ENCODE data around the gene KPNA3. TPM values are rescaled to one million over a fixed set of nuclear protein-coding genes. Genes with fewer than 3 reads are reported as not detected.

The KPNA3 gene
- total RNA-seq, 6 experiments from 2014 or later = 16.3 to 27.2 (median 19.5) TPM

- no peak for TF ChIP-seq POLR2A (IDR thresholded peaks at IDR 0.05)
- TF ChIP-seq, protein P1, sequence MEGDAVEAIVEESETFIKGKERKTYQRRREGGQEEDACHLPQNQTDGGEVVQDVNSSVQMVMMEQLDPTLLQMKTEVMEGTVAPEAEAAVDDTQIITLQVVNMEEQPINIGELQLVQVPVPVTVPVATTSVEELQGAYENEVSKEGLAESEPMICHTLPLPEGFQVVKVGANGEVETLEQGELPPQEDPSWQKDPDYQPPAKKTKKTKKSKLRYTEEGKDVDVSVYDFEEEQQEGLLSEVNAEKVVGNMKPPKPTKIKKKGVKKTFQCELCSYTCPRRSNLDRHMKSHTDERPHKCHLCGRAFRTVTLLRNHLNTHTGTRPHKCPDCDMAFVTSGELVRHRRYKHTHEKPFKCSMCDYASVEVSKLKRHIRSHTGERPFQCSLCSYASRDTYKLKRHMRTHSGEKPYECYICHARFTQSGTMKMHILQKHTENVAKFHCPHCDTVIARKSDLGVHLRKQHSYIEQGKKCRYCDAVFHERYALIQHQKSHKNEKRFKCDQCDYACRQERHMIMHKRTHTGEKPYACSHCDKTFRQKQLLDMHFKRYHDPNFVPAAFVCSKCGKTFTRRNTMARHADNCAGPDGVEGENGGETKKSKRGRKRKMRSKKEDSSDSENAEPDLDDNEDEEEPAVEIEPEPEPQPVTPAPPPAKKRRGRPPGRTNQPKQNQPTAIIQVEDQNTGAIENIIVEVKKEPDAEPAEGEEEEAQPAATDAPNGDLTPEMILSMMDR (IDR thresholded peaks at IDR 0.05) = no peak
- Histone ChIP-seq H3K4me3 (no peak overlapping the region), H3K9me3 (no peaks in the 10 kb centered on the region), H3K4me1 (peaks cover 0 to 14% (median 4%) of the 10 kb centered on the region in 4 donors), H3K27me3 (no peaks in the 10 kb centered on the region), H3K36me3 (no peaks in the 10 kb centered on the region), H3K27ac (no peak overlapping the region)
- intact Hi-C loops (cut with DNase I) = loop anchor here in 1 of 2 donors (10.0 kb wide), 1 partner anchor 115 kb away; no protein-coding TSS in a partner anchor
- 97% methylated on average over 8 of the region's 8 CpGs for WGBS (ENCODE audit: insufficient coverage, low coverage, low lambda C conversion rate, missing lambda C conversion rate)
- DNase-seq = no peak
- no peak for ATAC-seq
Observed at GRCh38 chr13:49789968-49790367, 2.5 kb downstream of the KPNA3 start.

DNA sequence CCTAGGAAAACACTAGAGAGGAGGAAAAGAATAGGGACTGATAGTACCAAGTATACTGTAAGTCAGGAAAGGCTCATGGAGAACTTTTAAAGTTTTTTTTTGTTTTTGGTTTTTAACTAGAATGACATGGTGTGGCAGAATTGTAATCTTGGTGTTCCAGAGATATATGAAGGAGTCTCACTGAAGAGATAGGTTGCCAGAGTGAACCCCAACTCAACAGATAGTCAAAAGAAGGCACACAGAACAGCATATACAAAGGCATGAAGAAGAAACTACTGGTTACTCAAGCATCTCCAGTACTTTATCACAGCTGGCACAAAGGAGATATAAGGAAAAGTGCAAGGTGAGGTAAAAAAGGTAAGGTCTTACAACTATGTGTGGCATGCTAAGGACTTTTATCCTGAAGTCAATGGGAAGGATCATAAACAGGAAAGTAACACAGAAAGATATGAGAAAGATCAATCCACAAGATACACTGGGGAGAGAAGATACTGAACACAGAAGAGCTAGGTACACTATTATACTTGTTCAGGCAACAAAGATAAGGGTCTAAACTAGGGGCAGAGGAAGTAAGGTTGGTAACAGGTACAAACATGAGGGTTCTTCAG lies 6.0 kb downstream of the KPNA3 start:
- no peak for TF ChIP-seq POLR2A (IDR thresholded peaks at IDR 0.05)
- TF ChIP-seq, protein P1 (IDR thresholded peaks at IDR 0.05) = no peak
- intact Hi-C loops (cut with DNase I) = no loop called here
- no peaks in the 10 kb centered on the region for H3K27me3 ChIP-seq
- H3K9me3 ChIP-seq = no peaks in the 10 kb centered on the region
- H3K4me1 ChIP-seq = peaks cover 0 to 14% (median 4%) of the 10 kb centered on the region in 4 donors
- no peaks in the 10 kb centered on the region for H3K36me3 ChIP-seq
- no peak overlapping the region for H3K4me3 ChIP-seq
- ATAC-seq = no peak
- no peak for DNase-seq
- H3K27ac ChIP-seq = no peak overlapping the region

DNA sequence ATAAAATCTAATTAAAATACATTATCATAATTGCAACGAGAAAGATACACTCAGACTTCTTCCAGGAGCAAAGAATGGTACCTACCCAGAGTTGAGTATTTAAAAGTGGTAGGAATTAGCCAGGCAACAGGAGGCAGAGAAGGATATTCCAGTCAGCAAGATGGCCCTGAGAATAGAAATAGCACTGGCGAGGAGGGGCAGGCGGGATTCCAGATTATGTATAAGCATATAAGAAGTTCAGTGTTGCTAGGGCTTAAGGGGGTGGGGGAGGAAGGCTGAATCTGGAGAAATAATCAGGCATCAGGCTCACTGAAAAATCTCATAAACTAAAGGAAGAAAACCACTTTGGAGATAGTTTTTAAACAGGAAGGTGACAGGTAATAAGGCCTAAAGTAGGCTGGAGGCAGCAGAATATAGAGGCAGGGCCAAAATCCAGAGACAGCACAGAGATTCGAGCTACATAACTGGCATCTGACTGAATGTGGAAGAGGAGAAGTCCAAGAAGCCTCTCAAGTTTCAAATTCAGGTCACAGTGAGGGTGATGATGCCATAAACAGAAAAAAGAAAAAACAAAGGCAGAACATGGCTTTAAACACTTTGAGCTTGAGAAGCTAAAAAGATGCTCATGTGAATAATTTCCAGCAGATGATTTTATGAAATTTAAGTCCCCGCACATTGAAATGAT lies 7.5 kb downstream of the KPNA3 start:
- ATAC-seq = no peak

GRCh38 chr13:49783865-49784264 lies 8.6 kb downstream of the KPNA3 start:
- WGBS (ENCODE audit: insufficient coverage, low coverage, low lambda C conversion rate, missing lambda C conversion rate) = 96% methylated on average over 3 of the region's 4 CpGs
- intact Hi-C loops (cut with DNase I) = no loop called here
- no peak overlapping the region for H3K4me3 ChIP-seq
- DNase-seq (no peak), ATAC-seq (no peak)
- H3K27ac ChIP-seq = no peak overlapping the region
- H3K36me3 ChIP-seq = no peaks in the 10 kb centered on the region
- H3K4me1 ChIP-seq = peaks cover 0 to 3% (median 0%) of the 10 kb centered on the region in 4 donors
- no peaks in the 10 kb centered on the region for H3K9me3 ChIP-seq
- H3K27me3 ChIP-seq = no peaks in the 10 kb centered on the region
- TF ChIP-seq, protein P1 (IDR thresholded peaks at IDR 0.05) = no peak
- no peak for TF ChIP-seq POLR2A (IDR thresholded peaks at IDR 0.05)

More for the DNA sequence above, 7.5 kb downstream of the KPNA3 start:
- Histone ChIP-seq H3K9me3 (no peaks in the 10 kb centered on the region), H3K4me1 (peaks cover 0 to 4% (median 0%) of the 10 kb centered on the region in 4 donors), H3K27me3 (no peaks in the 10 kb centered on the region), H3K36me3 (no peaks in the 10 kb centered on the region), H3K4me3 (no peak overlapping the region), H3K27ac (no peak overlapping the region)
- TF ChIP-seq, protein P1 (IDR thresholded peaks at IDR 0.05) = no peak
- no peak for TF ChIP-seq POLR2A (IDR thresholded peaks at IDR 0.05)
- DNase-seq = no peak
- WGBS (ENCODE audit: insufficient coverage, low coverage, low lambda C conversion rate, missing lambda C conversion rate) = 90% methylated on average over 5 of the region's 5 CpGs
- intact Hi-C loops (cut with DNase I) = no loop called here

Data from right lobe of liver (tissue), 6 donors.